GM23338 (cell line): ENCODE measurements around the gene SLC25A10. TPM values are rescaled to one million over a fixed set of nuclear protein-coding genes. Genes with fewer than 3 reads are reported as not detected.

ENCODE experiments used
- ATAC-seq: fragments of 200-7000 bp; cut with Tn5 transposase; 3 replicates; pipeline ENCODE4 v1.9.1; 2020
- DNase-seq: peaks from one replicate; pipeline ENCODE4 v3.0.0-alpha.2; 2015; ENCODE audit warnings: low spot score
- H2AFZ ChIP-seq: fragments of 200-600 bp; sonication (generic); 2 replicates; pipeline ENCODE4 v1.8.0; 2016; ENCODE audit warnings: antibody characterized with exemption, mild to moderate bottlenecking, moderate library complexity
- H3F3A ChIP-seq: fragments of 200-600 bp; sonication (generic); replicated peaks from 2 replicates; pipeline ENCODE4 v1.8.0; 2017; ENCODE audit warnings: antibody characterized with exemption, mixed run types, low read depth
- H3K27ac ChIP-seq: fragments of 200-600 bp; sonication (generic); 2 replicates; pipeline ENCODE4 v1.6.1; 2016; ENCODE audit warnings: low read depth
- H3K27me3 ChIP-seq: fragments of 200-600 bp; sonication (generic); 2 replicates; pipeline ENCODE4 v1.8.0; 2016; ENCODE audit warnings: mild to moderate bottlenecking, mixed run types, moderate library complexity; ENCODE audit not compliant: insufficient read depth
- H3K36me3 ChIP-seq: fragments of 200-600 bp; sonication (generic); 2 replicates; pipeline ENCODE4 v1.8.0; 2016; ENCODE audit warnings: mild to moderate bottlenecking; ENCODE audit not compliant: insufficient read depth
- H3K4me1 ChIP-seq: fragments of 200-600 bp; sonication (generic); 2 replicates; pipeline ENCODE4 v1.8.0; 2016; ENCODE audit warnings: mild to moderate bottlenecking, moderate library complexity; ENCODE audit not compliant: insufficient read depth
- H3K4me2 ChIP-seq: fragments of 200-600 bp; sonication (generic); 2 replicates; pipeline ENCODE4 v1.7.1; 2017; ENCODE audit warnings: mixed run types
- H3K4me3 ChIP-seq: fragments of 200-600 bp; sonication (generic); 2 replicates; pipeline ENCODE4 v1.6.1; 2016; ENCODE audit warnings: mixed run types
- H3K79me2 ChIP-seq: fragments of 200-600 bp; sonication (generic); replicated peaks from 2 replicates; pipeline ENCODE4 v1.8.0; 2017; ENCODE audit warnings: mild to moderate bottlenecking; ENCODE audit not compliant: insufficient read depth
- H3K9me2 ChIP-seq: fragments of 200-600 bp; sonication (generic); 2 replicates; pipeline ENCODE4 v1.8.0; 2017; ENCODE audit not compliant: insufficient read depth
- H4K20me1 ChIP-seq: fragments of 200-600 bp; sonication (generic); replicated peaks from 2 replicates; pipeline ENCODE4 v1.8.0; 2017; ENCODE audit warnings: mild to moderate bottlenecking; ENCODE audit not compliant: insufficient read depth
- H3K27ac Mint-ChIP-seq: 2 replicates; pipeline ENCODE4 v1.8.0; 2020; ENCODE audit warnings: inconsistent platforms, mild to moderate bottlenecking, moderate library complexity, mixed read lengths
- H3K27me3 Mint-ChIP-seq: 3 replicates; pipeline ENCODE4 v1.8.0; 2022; ENCODE audit warnings: low read depth, mild to moderate bottlenecking, moderate library complexity, mixed read lengths, inconsistent platforms; ENCODE audit not compliant: insufficient read depth, poor library complexity
- H3K36me3 Mint-ChIP-seq: 3 replicates; pipeline ENCODE4 v1.8.0; 2021; ENCODE audit warnings: low read depth, mild to moderate bottlenecking, inconsistent platforms, moderate library complexity, mixed read lengths
- H3K4me1 Mint-ChIP-seq: 3 replicates; pipeline ENCODE4 v1.8.0; 2020; ENCODE audit warnings: mild to moderate bottlenecking, inconsistent platforms, mixed read lengths
- H3K4me3 Mint-ChIP-seq: 3 replicates; pipeline ENCODE4 v1.8.0; 2021; ENCODE audit warnings: moderate library complexity, mild to moderate bottlenecking, inconsistent platforms, mixed read lengths
- H3K9me3 Mint-ChIP-seq: 3 replicates; pipeline ENCODE4 v1.8.0; 2020; ENCODE audit warnings: moderate library complexity, mild to moderate bottlenecking, inconsistent platforms, mixed read lengths
- CREB1 ChIP-seq: fragments of 250-450 bp; sonication (Bioruptor Pico); IDR thresholded peaks from 2 replicates; pipeline ENCODE4 v1.5.0; 2020; ENCODE audit warnings: low read depth, mild to moderate bottlenecking, moderate library complexity
- CTCF ChIP-seq, 2 experiments: fragments of 200-600 bp in 1 of 2; sonication (generic) in 1 of 2; conservative IDR thresholded peaks; 2 replicates each; pipeline versions ENCODE4 v1.5.1 to v1.6.1; 2016 to 2017; ENCODE audit warnings: antibody characterized with exemption in 2 of 2, low read depth in 2 of 2, mild to moderate bottlenecking in 2 of 2, moderate library complexity in 1 of 2
- ETS1 ChIP-seq: IDR thresholded peaks from 2 replicates; pipeline ENCODE4 v1.6.1; 2016; ENCODE audit warnings: antibody characterized with exemption
- EZH2 ChIP-seq: fragments of 200-600 bp; sonication (generic); IDR thresholded peaks from one replicate; pipeline ENCODE4 v1.8.0; 2017; ENCODE audit warnings: antibody characterized with exemption, mild to moderate bottlenecking, low read depth; ENCODE audit not compliant: unreplicated experiment
- EZH2phosphoT487 ChIP-seq: fragments of 200-600 bp; sonication (generic); IDR thresholded peaks from one replicate; pipeline ENCODE4 v1.8.1; 2018; ENCODE audit warnings: antibody characterized with exemption; ENCODE audit not compliant: unreplicated experiment
- JUNB ChIP-seq: IDR thresholded peaks from one replicate; pipeline ENCODE4 v1.6.1; 2016; ENCODE audit warnings: antibody characterized with exemption; ENCODE audit not compliant: unreplicated experiment
- NANOG ChIP-seq: IDR thresholded peaks from 2 replicates; pipeline ENCODE4 v1.6.1; 2016; ENCODE audit warnings: antibody characterized with exemption, borderline replicate concordance
- POLR2AphosphoS5 ChIP-seq: IDR thresholded peaks from 2 replicates; pipeline ENCODE4 v1.6.1; 2016; ENCODE audit warnings: antibody characterized with exemption, low read depth
- REST ChIP-seq: IDR thresholded peaks from one replicate; pipeline ENCODE4 v1.6.1; 2018; ENCODE audit warnings: antibody characterized with exemption; ENCODE audit not compliant: unreplicated experiment
- STAT1 ChIP-seq: IDR thresholded peaks from one replicate; pipeline ENCODE4 v1.6.1; 2016; ENCODE audit warnings: antibody characterized with exemption; ENCODE audit not compliant: unreplicated experiment
- ZNF114 ChIP-seq: fragments of 250-450 bp; sonication (Bioruptor Pico); IDR thresholded peaks from 2 replicates; pipeline ENCODE4 v1.5.0; 2020; ENCODE audit warnings: mild to moderate bottlenecking, moderate library complexity
- ZNF331 ChIP-seq: fragments of 250-450 bp; sonication (Bioruptor Pico); IDR thresholded peaks from 2 replicates; pipeline ENCODE4 v1.5.0; 2020; ENCODE audit warnings: low read depth, mild to moderate bottlenecking, moderate library complexity
- ZNF462 ChIP-seq: fragments of 250-450 bp; sonication (Bioruptor Pico); IDR thresholded peaks from 2 replicates; pipeline ENCODE4 v1.5.0; 2020; ENCODE audit warnings: mild to moderate bottlenecking, moderate library complexity
- polyA plus RNA-seq: library from polyadenylated mRNA; unstranded; fragments of >200 nt; fragmentation: Nextera tagmentation; extraction: Ambion mirVana; gene quantifications from 2 replicates; pipeline ENCODE4 v1.2.1, GENCODE V29; 2016
- total RNA-seq: library from RNA; depleted of rRNA; stranded (reverse); fragments of >200 nt; shearing (Covaris generic); gene quantifications from 2 replicates; pipeline ENCODE4 v1.2.3, GENCODE V29; 2014

SLC25A10 gene
- total and polyA plus RNA-seq, 2 experiments from 2014 or later, result 25.7 to 47.4 TPM

- Histone ChIP-seq H3K79me2 (no peaks in the 10 kb centered on the region), H4K20me1 (no peaks in the 10 kb centered on the region), H3K4me1 (peaks cover 6% of the 10 kb centered on the region; the same call in 1 of the 2 replicates), H3K27ac (no peak overlapping the region), H3K4me3 (no peak overlapping the region), H3K36me3 (no peaks in the 10 kb centered on the region), H3K4me2 (no peak overlapping the region), H3F3A (peaks cover 15% of the 10 kb centered on the region; the same call in 1 of the 2 replicates), H2AFZ (no peak overlapping the region), H3K27me3 (no peaks in the 10 kb centered on the region), H3K9me2 (no peaks in the 10 kb centered on the region)
- Mint-ChIP-seq H3K27ac (no peak overlapping the region), H3K9me3 (no peaks in the 10 kb centered on the region), H3K4me3 (no peak overlapping the region), H3K27me3 (peaks cover 12% of the 10 kb centered on the region), H3K4me1 (peaks cover 14% of the 10 kb centered on the region), H3K36me3 (no peaks in the 10 kb centered on the region)
- no peak for TF ChIP-seq ZNF114 (CRISPR knock-in tag)
- TF ChIP-seq JUNB, result no peak
- no peak for TF ChIP-seq EZH2phosphoT487
- no peak for TF ChIP-seq POLR2AphosphoS5
- no peak for TF ChIP-seq CREB1
- TF ChIP-seq NANOG, result no peak
- no peak for TF ChIP-seq ZNF462 (CRISPR knock-in tag)
- no peak for TF ChIP-seq ZNF331 (CRISPR knock-in tag)
- TF ChIP-seq CTCF (conservative IDR thresholded peaks at IDR 0.05; ENCODE audit: low read depth in 2 of 2), result no peak
- no peak for TF ChIP-seq REST
- TF ChIP-seq EZH2, result no peak
- no peak for TF ChIP-seq STAT1
- no peak for TF ChIP-seq ETS1
- no peak for DNase-seq
- no peak for ATAC-seq
These were observed 13.9 kb downstream of the SLC25A10 start for GRCh38 chr17:81726004-81726403.
